WTC11 (cell line): Measurements from ENCODE around the gene FBXO47.

Source experiments
- CREB1 ChIP-seq: sonication (generic); formaldehyde crosslinking; IDR thresholded peaks from 2 replicates; pipeline ENCODE4 v1.8.0; 2023; ENCODE audit warnings: mild to moderate bottlenecking, missing genetic modification reagents
- CTCF ChIP-seq: fragments of 200-600 bp; IDR thresholded peaks from 2 replicates; pipeline ENCODE4 v1.8.0; 2022; ENCODE audit warnings: antibody characterized with exemption
- OVOL2 ChIP-seq: fragments of 250-450 bp; sonication (Bioruptor Pico); IDR thresholded peaks from 2 replicates; pipeline ENCODE4 v1.9.0; 2021; ENCODE audit warnings: mild to moderate bottlenecking, borderline replicate concordance

GRCh38 chr17:38896346-38896954 lies 70.8 kb downstream of the FBXO47 start:
- TF ChIP-seq OVOL2 (CRISPR knock-in tag) (no peak), CREB1 (CRISPR knock-in tag) (no peak), CTCF (no peak)
